Stimulated activated CD4-positive, alpha-beta T cell treated with anti-CD3 and anti-CD28 coated beads, Interleukin-12 subunit alpha, Interleukin-12 subunit beta, amount 100 ng/mL, for 48 hours (primary cell): ENCODE results near the gene GRID1.

Experiments
- DNase-seq, 3 donors: peaks; one replicate each; pipeline ENCODE4 v3.0.0-alpha.2; 2020; ENCODE audit warnings: low read depth in 2 of 3, low spot score in 1 of 3

The GRID1 gene

DNA sequence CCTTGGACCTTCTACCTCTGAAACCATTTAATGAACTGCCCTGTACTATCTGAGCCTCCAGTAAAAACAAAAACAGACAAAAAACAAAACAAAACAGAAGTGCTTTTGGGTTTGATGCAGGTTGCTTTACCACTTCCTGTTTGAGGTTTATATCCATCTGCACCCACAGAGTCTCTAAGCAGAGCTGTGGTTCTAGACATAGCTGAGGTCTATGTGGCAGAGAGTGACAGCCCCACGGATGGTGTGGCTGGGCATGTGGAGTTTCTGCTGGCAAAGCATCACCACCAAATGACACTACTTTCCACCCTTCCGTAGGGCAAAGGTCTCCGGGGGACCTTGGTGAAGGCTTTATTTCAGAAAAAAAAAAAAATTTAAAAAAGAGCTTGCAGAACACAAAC, 754.2 kb downstream of the GRID1 start:
- peak in 2 of 3 donors; percentile 8 to 13 for DNase-seq

GRCh38 chr10:85611746-85612377, 754.7 kb downstream of the GRID1 start:
- no peak for DNase-seq

GRCh38 chr10:85611093-85611740, 755.4 kb downstream of the GRID1 start:
- no peak for DNase-seq

GRCh38 chr10:85610381-85611092, 756.1 kb downstream of the GRID1 start:
- DNase-seq: no peak

- no peak for DNase-seq
Measured at GRCh38 chr10:85609509-85609908, 757.1 kb downstream of the GRID1 start.

GRCh38 chr10:85608706-85609105, 757.9 kb downstream of the GRID1 start:
- DNase-seq: no peak

GRCh38 chr10:85607043-85607695, 759.4 kb downstream of the GRID1 start:
- no peak for DNase-seq

GRCh38 chr10:85606401-85606800, 760.2 kb downstream of the GRID1 start:
- DNase-seq: no peak

DNA sequence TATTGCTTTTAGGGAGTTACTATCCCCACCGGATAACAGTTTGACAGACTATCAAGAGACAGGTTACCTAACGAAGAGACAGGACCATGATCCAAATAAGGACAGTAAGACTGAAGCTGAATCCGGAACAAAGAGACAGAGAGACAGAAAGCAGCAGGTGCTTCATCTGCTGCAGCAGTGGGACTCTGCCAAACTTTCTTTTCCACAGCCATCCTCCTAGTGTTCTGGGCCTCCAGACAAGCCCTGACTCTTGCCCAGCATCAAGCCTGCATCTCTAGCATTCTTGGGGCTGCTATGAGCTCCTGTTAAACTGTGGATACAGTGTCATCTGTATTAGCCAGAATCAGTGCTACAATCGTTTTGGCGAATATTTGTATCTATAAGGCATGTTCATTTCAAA, 761.7 kb downstream of the GRID1 start:
- DNase-seq: no peak

DNA sequence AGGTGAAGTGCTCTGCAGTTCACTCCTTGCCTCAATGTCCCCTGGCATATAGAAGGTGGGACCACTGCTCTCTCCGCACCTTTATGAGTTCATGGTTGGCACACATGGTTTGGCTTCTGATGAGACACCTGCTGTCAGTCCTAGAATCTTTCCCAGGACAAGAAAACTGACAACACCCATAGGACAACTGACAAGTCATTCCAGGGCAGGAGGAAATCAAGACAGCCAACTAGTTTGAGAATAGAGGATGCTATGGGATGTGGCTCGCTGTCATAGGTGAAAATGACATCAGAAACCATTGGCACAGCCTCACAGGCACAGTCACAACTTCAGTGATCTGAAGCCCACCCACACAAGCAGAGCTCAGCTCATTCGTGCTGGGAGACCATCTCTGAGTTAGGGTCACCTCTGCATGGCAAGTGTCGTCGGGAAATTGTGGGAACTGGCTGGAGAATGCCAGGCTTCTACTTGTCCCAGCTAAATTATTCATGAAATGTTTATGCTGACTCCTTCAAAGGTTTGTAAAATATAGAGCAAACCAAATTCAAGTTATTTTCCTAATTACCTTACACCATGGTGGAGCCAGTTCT, 762.4 kb downstream of the GRID1 start:
- no peak for DNase-seq

- DNase-seq: no peak
Measured at GRCh38 chr10:85603151-85603940, 763.2 kb downstream of the GRID1 start.

- no peak for DNase-seq
Measured at GRCh38 chr10:85602713-85603112, 763.9 kb downstream of the GRID1 start.

GRCh38 chr10:85602306-85602705, 764.3 kb downstream of the GRID1 start:
- DNase-seq: no peak

DNA sequence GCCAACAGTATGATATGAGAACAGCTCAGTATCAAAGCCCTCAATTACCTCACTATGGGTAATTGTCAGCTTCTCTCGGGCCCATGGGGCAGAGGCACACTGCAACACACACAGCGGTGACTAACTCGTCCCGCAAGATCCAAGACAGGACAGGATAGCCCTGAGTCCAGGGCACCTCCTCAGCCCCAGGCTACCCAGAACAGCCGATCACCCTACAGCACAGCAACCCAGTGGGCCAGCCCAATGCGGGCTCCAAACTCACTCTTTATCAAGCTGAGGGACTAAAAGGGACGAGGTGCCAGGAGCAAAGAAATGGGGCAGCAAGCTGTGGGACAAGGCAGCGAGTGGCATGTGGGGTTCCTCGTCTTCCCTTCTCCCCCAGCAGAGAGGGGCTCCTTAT, 765.1 kb downstream of the GRID1 start:
- DNase-seq: no peak

DNA sequence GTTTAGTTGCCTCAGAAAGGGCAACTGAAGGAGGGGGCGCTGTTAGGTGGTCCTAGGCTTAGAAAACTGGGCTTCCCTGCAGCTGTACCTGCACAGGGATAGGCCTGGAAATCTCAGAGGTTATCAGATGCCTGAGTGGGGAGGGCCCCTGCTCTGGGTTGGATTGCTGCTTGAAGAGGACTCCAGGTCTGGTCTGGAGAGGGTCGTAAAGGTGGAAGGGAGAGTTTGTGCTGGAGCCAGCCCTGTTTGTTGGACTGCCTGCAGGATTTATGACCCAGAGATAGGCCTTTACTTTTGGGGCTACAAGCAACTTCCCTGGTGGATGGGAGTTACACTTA, 765.9 kb downstream of the GRID1 start:
- no peak for DNase-seq

DNA sequence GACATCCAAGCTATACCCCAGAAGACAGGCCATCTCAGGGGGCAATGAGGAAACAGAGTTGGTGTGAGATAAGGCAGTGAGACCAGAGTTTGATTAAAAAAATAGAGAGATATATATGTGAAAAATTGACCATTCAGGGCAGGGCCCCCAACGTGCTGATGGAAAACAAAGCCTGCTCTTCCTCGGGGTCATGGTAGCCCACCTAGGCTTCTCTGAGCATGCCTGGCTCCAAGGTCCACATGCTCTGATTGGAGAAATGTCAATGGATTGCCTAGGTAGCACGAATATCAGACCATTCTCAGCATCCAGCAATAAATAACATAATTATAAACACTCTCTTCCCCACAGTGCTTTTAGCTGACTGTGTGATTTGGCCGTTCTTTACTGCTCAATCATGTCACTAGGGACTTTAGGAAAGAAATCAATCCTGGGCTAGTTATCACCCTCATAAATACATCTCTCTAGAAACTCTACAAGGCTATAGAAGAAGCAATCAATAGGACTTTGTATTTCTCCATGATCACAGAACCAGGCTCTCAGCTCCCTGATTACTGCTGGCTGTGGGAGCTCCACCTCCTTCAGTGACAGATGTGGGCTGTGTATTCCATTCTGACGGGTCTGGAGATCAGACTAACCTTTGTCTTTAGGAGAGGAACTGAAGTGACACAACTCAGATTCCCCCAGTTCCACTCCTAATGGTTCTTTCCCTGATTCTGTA, 766.4 kb downstream of the GRID1 start:
- DNase-seq: no peak

DNA sequence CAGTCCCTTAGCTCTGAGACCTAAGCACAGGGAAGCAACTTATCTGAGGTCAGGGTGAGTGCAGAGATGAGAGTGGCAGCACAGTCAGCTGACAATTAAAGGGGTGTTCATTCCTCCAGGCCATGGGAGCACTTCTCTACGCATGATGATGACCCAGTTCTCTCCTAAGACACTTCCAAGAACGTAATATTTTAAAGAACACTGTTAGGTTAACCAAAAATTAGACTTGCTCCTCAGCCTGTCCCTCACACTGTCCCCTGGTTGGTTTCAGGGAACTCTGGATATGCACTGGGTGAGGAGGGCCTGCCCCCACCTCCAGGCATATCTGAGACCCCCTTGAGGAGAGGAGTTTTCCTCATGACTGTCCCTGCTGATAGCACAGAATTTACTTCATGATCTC, 767.5 kb downstream of the GRID1 start:
- DNase-seq: no peak

DNA sequence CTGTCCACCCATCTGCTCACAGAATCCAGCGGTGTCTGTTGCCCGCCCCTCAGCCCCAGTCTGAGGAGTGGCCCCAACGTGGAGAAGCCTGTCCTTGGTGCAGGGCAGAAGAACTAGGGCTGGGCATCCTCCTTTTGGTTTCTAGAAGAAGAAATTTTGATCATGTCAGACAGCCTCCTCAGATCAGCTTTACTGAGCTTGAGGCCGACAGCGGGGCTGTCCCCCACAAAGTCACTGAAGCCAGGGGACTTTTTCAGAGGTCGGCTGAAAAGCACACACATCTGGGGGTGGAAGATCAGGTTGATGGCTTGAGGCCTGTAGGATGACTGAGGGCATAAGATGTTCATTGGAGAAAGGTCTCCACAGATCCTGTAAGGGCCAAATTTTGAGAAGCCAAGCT, 767.9 kb downstream of the GRID1 start:
- DNase-seq: no peak

GRCh38 chr10:85597006-85597405, 769.6 kb downstream of the GRID1 start:
- no peak for DNase-seq

GRCh38 chr10:85596389-85596788, 770.2 kb downstream of the GRID1 start:
- DNase-seq: no peak
